HG02840 (cell line): ENCODE data around the gene LGALS7.
"Not testable (repeated sequence)": the region's sequence is repeated elsewhere in the genome, so short reads cannot be mapped to it uniquely, and the experiment has no call there.

ENCODE experiments used
- ATAC-seq: cut with Tn5 transposase; IDR thresholded peaks from one replicate; pipeline ENCODE4 v1.9.1; 2021; ENCODE audit warnings: mild to moderate bottlenecking, moderate library complexity, moderate number of reproducible peaks; ENCODE audit not compliant: unreplicated experiment, low FRiP score

The LGALS7 gene

GRCh38 chr19:38773469-38774177, at the start of gene LGALS7:
Gene LGALS7, minus strand, starts transcription at chr19:38773517. Its CDS starts 25 bp downstream, at chr19:38773492.
- no peak for ATAC-seq

GRCh38 chr19:38821230-38821825, 48.0 kb upstream of the LGALS7 start:
- ATAC-seq: not testable (repeated sequence)

- no peak for ATAC-seq
These were observed 46.1 kb upstream of the LGALS7 start for GRCh38 chr19:38819231-38819920.

GRCh38 chr19:38817081-38817480, 43.8 kb upstream of the LGALS7 start:
- ATAC-seq: no peak

DNA sequence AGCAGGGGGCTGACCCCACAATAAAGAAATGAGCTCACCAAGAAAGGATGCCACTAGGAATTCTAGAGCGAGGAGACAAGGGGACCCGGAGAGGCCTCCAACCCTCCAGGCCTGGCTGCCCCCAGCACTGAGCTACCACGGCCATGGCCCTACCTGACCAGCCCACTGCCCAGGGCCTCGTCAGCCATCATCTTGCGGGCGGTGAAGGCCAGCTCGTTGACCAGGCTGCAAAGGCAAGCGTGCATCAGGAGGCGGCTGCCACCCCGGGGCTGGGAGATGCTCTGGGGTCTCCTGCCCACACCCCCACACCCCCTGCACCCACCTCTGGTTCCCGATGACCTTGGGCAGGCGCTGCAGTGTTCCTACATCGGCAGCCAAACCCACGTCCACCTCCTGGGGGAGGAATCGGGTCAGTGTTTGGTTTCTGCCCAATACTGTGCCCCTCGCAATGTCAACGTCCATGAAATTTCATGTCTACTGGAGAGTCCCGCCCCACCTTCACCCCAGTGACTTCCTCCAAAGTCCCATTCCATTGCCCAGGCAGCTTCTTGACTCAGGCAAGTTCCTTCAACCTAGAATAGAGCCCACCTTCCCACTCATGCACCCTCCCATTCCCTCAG, 42.9 kb upstream of the LGALS7 start:
- no peak for ATAC-seq

DNA sequence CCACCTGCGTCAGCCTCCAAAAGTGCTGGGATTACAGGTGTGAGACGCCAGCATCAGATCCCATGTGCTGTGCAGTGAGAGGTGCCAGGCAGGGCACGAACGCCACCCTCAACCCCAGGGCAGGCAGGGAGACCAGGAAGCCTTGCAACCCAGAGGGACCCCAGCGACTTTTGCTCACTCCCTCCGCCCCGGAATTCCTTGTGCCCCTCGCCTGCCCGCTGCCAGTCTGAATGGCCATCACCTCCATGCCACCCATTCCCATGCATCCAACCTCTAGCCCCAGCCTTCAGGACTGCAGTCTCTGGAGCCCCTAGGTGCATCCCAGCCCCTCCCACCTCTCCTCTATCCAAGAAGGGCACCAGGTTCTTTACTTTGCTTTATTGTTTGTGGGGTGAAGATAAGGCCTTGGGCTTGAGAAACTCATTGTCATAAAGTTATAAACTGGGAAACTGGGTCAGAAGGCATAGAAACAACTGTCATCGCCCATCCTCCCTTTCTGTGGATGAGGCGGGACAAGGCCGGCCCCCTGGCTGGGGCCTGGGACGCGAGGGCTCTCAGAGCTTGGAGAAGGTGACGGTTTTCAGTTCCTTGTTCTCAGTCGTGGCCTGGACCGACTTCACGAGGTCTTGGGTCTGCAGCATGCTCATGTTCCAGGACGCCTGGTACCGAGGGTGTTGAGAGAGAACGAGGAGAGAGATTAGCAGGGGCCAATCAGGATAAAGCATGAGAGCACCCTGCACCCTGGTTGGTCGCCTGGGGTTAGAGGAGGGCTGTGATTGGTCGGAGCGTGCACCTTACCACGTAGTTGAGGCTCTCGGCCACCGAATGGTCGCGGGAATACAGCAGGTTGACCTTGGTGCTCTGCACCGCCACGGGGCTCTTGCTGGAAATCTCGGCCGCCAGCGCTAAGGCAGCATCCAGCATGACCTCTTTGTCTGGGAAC, 42.0 kb upstream of the LGALS7 start:
- no peak for ATAC-seq

DNA sequence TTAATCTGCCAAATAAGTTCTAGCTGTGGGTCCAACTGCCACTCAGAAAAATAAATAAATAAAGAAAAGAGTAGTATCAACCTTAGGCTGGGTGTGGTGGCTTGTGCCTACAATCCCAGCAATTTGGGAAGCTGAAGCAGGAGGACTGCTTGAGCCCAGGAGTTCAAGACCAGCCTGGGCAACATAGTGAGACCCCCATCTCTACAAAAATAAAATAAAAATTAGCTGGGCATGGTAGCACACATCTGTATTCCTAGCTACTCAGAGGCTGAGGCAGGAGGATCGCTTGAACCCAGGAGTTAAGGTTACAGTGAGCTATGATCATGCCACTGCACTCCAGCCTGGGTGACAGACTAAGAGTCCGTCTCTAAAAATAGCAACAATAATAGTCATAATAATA, 40.6 kb upstream of the LGALS7 start:
- not testable (repeated sequence) for ATAC-seq

DNA sequence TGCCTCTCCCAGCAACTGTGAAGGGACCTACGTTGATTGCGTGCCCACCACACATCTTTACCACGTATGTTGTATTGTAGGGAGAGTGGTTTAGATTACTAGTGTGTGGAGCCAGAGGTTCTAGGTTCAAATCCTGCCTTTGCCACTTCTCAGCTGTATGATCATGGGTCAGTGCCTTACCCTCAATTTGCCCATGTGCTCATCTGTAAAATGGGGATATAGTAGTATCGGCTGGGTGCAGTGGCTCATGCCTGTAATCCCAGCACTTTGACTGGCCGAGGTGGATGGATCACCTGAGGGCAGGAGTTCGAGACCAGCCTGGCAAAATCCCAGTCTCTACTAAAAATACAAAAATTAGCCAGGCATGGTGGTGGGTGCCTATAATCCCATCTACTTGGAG, 40.0 kb upstream of the LGALS7 start:
- ATAC-seq: no peak

GRCh38 chr19:38812841-38813320, 39.6 kb upstream of the LGALS7 start, which contains the start of gene LGALS4:
Gene LGALS4, minus strand, starts transcription at chr19:38812945. Its CDS starts 59 bp downstream, at chr19:38812886.
- ATAC-seq: no peak

DNA sequence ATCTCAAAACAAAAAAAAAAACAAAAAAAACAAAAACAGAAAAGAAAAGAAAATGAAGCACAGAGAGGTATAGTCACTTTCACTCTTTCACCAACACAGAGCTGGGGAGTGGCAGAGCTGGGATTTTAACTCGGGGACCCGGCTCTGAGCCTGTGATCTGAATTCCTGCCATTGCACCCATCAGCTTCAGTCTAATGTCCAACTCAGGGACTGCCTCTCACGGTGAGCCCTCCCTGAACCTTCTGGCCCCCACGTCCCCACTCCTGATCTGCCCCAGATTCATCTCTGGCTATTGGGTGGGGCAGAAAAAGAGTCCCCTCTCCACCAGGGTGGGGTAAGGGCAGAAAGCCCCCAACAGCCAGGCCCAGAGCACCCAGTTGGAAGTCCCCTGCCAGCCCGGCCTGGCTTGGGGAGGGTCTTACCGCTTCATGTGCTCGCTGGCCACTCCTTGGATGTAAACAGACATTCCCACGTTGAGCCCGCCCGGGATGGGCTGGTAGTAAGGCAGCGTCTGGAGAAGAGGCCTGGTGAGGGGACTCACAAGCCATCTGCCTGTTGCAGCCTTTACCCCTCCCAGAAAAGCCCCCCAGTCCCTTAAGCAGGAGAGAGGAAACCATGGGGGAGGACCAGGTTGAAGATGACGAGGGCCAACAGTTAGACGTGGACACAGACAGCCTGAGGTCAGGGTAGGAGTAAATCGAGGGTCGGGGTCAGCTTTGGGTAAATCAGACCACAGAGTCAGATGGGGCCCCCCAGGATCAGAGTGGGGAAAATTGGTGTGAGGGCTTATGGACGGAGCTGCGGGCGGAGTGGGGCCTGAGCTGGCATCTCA, 38.9 kb upstream of the LGALS7 start:
- ATAC-seq: no peak

DNA sequence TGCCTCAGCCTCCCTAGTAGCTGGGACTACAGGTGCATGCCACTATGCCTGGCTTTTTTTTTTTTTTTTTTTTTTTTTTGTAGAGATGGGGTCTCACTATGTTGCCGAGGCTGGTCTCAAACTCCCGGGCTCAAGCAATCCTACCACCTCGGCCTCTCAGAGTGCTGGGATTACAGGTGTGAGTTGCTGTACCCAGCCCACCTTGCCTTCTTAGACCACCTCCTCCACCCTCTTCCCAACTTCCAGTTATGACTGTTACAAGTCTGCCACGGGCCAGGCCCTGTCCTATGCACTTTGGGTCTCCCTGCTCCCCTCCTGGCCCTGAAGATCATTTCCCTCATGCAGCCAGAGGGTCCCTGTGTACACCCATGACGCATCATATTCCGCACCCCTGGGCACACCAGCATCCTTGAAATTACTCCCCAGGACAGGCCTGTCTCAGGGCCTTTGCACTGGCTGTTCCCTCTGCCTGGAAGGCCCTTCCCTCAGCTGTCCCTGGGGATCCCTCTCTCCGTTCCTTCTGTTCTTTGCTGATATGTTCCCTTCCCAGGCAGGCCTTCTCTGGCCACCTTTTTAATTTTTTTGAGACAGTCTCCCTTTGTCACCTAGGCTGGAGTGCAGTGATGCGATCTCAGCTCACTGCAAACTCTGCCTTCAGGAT, 36.4 kb upstream of the LGALS7 start:
- no peak for ATAC-seq

GRCh38 chr19:38808741-38809140, 35.4 kb upstream of the LGALS7 start:
- no peak for ATAC-seq

- ATAC-seq: not testable (repeated sequence)
These were observed 34.2 kb upstream of the LGALS7 start for GRCh38 chr19:38807374-38808098.

DNA sequence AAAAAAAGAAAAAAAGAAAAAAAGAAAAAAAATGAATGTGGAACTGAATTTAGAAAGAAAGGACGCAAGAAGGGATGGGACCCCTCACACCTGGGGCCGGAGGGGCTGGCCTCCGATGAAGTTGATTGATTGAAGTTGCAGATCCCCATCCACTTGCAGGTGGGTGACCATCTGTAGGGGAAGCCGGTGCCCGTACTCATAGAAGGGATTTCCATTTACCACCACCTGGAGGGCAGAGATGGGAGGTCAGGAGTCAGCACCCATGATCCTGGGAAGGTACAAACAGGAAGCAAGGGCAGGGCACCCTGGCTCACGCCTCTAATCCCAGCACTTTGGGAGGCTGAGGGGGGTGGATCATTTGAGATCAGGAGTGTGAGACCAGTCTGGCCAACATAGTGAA, 33.1 kb upstream of the LGALS7 start:
- no peak for ATAC-seq

- ATAC-seq: no peak
These were observed 31.9 kb upstream of the LGALS7 start for GRCh38 chr19:38805180-38805579.

GRCh38 chr19:38803543-38803942, 30.2 kb upstream of the LGALS7 start:
- no peak for ATAC-seq

DNA sequence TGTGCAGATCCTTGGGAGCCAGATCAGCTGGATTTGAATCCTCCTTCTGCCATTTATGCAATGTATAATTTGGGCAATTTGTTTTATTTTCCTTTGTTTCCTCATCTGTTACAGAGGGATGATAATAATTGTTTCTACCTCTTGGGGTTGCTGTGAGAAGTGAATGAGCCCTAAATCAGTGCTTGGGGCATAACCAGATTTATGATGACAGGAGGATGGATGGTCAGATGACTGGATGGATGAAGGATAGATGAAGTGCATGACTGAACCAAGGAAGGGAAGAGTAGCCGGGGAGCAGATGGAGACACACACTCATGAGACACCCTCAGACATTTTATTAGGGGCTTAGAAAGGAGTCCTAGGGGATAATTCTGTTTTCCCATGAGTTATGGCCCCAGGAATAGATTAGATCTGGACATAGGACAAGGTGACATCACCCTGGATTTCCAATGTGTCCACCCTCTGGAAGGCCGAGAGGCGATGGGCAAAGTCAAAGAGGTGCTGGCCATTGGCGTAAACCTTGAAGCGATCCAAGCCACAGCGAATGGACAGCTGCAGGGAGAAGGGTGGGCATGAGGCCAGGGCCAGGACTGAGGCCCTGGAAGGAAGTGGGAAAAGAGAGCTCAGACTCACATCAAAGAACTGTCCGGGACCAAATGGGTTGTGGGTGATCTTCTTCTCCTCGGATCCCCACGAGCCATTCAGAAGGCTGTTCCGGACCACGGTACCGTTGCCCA, 28.2 kb upstream of the LGALS7 start:
- ATAC-seq: no peak
